ENCODE data around the gene RAG1.

Gene RAG1

GRCh38 chr11:36628141-36628540 lies 60.3 kb downstream of the RAG1 start:
- no peak for DNase-seq (ENCODE audit: low spot score)

- DNase-seq (ENCODE audit: low spot score): no peak
Observed at GRCh38 chr11:36628765-36629244, 61.0 kb downstream of the RAG1 start.
